GM10266 (cell line): ENCODE measurements around the gene ARFGEF2.
"Not testable (repeated sequence)": the region's sequence is repeated elsewhere in the genome, so short reads cannot be mapped to it uniquely, and the experiment has no call there.

Experiments
- DNase-seq: peaks from one replicate; pipeline ENCODE4 v3.0.0; 2012; ENCODE audit errors: extremely low spot score
- TF ChIP-seq, protein P1 (sequence below): IDR thresholded peaks from 2 replicates; pipeline ENCODE4 v1.5.1; 2012; ENCODE audit warnings: mild to moderate bottlenecking, low read depth; ENCODE audit not compliant: control insufficient read depth, insufficient read depth; ENCODE audit errors: missing control alignments

The ARFGEF2 gene

DNA sequence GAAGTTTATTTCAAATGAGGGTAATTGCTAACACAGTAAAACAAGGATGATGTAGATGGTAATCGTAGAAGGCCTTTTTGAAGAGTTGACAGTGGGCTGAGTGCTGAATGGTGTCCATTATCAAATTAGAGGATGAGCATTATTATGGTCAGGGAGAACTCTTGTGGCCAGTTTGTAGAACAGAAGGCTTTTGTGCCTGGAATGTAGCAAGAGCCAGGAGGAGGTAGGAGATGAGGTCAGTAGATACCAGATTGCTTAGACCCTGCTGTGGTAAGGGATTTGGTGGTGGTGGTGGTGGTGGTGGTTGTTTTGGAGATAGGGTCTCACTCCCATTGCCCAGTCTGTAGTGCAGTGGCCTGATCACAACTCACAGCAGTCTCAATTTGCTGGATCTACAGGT is 130.8 kb downstream of the ARFGEF2 start:
- DNase-seq: no peak
- TF ChIP-seq, protein P1, sequence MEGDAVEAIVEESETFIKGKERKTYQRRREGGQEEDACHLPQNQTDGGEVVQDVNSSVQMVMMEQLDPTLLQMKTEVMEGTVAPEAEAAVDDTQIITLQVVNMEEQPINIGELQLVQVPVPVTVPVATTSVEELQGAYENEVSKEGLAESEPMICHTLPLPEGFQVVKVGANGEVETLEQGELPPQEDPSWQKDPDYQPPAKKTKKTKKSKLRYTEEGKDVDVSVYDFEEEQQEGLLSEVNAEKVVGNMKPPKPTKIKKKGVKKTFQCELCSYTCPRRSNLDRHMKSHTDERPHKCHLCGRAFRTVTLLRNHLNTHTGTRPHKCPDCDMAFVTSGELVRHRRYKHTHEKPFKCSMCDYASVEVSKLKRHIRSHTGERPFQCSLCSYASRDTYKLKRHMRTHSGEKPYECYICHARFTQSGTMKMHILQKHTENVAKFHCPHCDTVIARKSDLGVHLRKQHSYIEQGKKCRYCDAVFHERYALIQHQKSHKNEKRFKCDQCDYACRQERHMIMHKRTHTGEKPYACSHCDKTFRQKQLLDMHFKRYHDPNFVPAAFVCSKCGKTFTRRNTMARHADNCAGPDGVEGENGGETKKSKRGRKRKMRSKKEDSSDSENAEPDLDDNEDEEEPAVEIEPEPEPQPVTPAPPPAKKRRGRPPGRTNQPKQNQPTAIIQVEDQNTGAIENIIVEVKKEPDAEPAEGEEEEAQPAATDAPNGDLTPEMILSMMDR: no peak

DNA sequence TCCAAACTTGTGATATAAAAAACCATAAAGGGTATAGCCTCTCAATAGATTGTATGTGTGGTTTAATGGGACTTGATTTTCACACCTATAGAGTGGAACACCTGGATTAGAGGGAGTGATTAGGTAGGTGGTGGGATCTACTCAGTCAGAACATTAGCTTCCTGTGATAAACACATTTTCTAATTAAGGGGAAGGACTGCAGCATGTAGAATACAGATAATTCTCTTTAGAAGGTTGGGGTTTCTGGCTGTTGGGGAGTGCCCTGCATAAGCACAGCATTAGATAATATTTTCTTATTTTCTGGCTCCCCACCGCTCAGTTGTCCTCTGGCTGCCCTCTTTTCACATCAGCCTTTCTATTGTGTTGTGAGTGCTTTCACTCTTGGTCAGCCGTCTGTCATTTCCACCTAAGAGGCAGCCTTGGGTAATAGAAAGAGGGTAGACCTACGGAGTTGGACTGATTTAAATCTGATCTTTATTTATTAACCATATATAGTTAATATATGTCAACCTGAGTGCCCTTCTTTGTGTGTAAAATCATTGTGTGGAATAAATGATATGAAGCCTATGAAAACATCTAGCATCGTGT is 132.6 kb downstream of the ARFGEF2 start:
- DNase-seq: peak; percentile 28
- TF ChIP-seq, protein P1: no peak

DNA sequence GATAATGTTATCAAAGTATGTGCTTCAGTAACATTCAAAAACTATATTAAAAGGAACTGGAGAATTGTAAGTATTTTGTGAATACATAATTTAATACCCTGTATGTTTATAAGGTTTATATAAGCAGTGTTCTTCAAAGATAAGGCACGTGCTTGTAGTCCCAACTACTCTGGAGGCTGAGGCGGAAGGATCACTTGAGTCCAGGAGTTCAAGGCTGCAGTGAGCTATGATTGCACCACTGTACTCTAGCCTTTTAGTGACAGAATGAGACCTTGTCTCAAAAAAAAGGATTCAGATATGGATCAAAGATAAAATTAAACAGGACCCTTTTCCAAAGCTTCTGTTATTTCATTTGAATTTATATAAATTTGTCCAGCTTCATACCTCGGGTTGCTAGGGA is 141.8 kb downstream of the ARFGEF2 start:
- DNase-seq: no peak
- TF ChIP-seq, protein P1: no peak

DNA sequence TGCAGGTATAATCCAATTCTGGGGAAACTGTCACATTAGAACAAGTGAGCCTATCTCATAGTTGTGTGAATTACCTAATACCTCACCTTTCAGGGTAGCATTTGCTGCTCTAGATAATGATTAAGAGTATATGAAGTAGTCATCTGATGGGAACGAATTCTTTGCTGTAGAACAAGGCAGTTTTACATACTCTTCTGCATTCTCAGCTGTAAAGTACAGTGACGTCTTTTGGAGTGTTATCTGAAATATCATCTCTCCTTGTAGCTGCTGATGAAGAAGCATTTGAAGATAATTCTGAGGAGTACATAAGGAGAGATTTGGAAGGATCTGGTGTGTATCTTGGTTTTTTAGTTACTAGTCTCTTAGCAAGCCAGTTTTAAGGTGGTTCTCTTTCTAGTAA is 153.0 kb downstream of the ARFGEF2 start:
- DNase-seq: no peak
- TF ChIP-seq, protein P1: no peak

DNA sequence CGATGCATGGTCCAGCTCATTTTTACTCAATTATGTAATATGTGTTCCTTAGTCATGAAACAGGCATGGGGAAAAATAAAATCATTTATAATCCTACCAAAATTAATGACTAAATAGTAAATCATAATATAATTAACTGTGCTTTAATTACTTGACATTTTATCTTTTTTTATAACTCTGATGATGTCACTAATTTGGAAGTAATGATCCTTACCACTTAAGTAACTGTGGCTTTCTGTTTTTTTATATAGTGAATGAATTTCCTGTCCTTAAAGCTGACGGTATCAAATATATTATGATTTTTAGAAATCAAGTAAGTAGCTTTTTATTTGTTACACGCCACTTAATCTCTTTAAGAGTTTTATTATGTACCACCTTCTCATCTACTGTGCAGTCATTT is 156.8 kb downstream of the ARFGEF2 start:
- TF ChIP-seq, protein P1: no peak
- DNase-seq: no peak

DNA sequence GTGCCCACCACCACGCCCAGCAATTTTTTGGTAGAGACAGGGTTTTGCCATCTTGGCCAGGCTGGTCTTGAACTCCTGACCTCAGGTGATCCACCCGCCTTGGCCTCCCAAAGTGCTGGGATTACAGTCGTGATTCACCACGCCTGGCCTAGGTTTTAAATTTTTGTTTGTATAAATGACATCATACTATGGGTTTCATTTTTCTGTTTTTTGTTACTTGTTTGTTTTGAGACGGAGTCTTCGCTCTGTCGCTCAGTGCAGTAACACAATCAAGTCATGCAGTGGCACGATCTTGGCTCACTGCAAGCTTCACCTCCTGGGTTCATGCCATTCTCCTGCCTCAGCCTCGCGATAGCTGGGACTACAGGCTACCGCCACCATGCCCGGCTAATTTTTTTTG is 160.8 kb downstream of the ARFGEF2 start:
- not testable (repeated sequence) for DNase-seq
